ENCODE data around the gene TTLL11.
A peak's percentile ranks its signal among the peaks of the same experiment; 100 is the strongest.

GRCh38 chr9:121989010-121989409, 104.1 kb downstream of the TTLL11 start:
- peak; percentile 57 to 93 for TF ChIP-seq CTCF (conservative IDR thresholded peaks at IDR 0.05; ENCODE audit: low read depth in 2 of 2)
- TF ChIP-seq JUNB (IDR thresholded peaks at IDR 0.05; ENCODE audit: unreplicated experiment) = no peak
- TF ChIP-seq POLR2AphosphoS5 (IDR thresholded peaks at IDR 0.05; ENCODE audit: low read depth) = no peak
- TF ChIP-seq EZH2 (IDR thresholded peaks at IDR 0.05; ENCODE audit: low read depth, unreplicated experiment) = no peak
- no peak for TF ChIP-seq ETS1 (IDR thresholded peaks at IDR 0.05)
- TF ChIP-seq EZH2phosphoT487 (IDR thresholded peaks at IDR 0.05; ENCODE audit: unreplicated experiment) = no peak
- no peak; the same call in 1 of the 2 replicates for TF ChIP-seq CREB1 (CRISPR knock-in tag; IDR thresholded peaks at IDR 0.05; ENCODE audit: low read depth)
- TF ChIP-seq REST (IDR thresholded peaks at IDR 0.05; ENCODE audit: unreplicated experiment) = no peak
- TF ChIP-seq NANOG (IDR thresholded peaks at IDR 0.05; ENCODE audit: borderline replicate concordance) = no peak
- no peak for TF ChIP-seq ZNF462 (CRISPR knock-in tag; IDR thresholded peaks at IDR 0.05)
